GM13977 (cell line): ENCODE data around the gene ATP7B.

Experiments
- DNase-seq: peaks from one replicate; pipeline ENCODE4 v3.0.0; 2012; ENCODE audit warnings: low spot score
- CTCF ChIP-seq: IDR thresholded peaks from 2 replicates; pipeline ENCODE4 v1.5.1; 2012; ENCODE audit warnings: mild to moderate bottlenecking, control low read depth; ENCODE audit not compliant: insufficient read depth; ENCODE audit errors: extremely low read depth, missing control alignments
- in situ Hi-C: fragments of 300-500 bp; cut with MboI; formaldehyde crosslinking; loops from one replicate; pipeline ENCODE4 v1.12.0; 2022; ENCODE audit warnings: low sequenced_read_pairs, low pct_unique_long_range_greater_than_20kb, mixed read lengths, inconsistent platforms; ENCODE audit not compliant: unreplicated experiment

ATP7B gene

GRCh38 chr13:51892657-51893056 is 118.6 kb downstream of the ATP7B start:
- in situ Hi-C loops: loop anchor here (10.0 kb wide), 1 partner anchor 232 kb away; the partner anchor contains the start of gene NEK5
- TF ChIP-seq CTCF: no peak
- no peak for DNase-seq

- in situ Hi-C loops: no loop called here
- DNase-seq: no peak
- TF ChIP-seq CTCF: no peak
Observed at GRCh38 chr13:51887468-51887867, 123.8 kb downstream of the ATP7B start.

- no peak for DNase-seq
- in situ Hi-C loops: no loop called here
- no peak for TF ChIP-seq CTCF
Observed at GRCh38 chr13:51885651-51886050, 125.6 kb downstream of the ATP7B start.

GRCh38 chr13:51883226-51883600 is 128.0 kb downstream of the ATP7B start:
- DNase-seq: no peak
- in situ Hi-C loops: no loop called here
- TF ChIP-seq CTCF: no peak
